IgD-negative memory B cell (primary cell): ENCODE measurements around the gene TMEM132C. TPM values are rescaled to one million over a fixed set of nuclear protein-coding genes. Genes with fewer than 3 reads are reported as not detected.
"Not testable (repeated sequence)": the region's sequence is repeated elsewhere in the genome, so short reads cannot be mapped to it uniquely, and the experiment has no call there.

Experiments
- H3K27ac Mint-ChIP-seq, 3 donors: one replicate each; pipeline ENCODE4 v1.8.0; 2020 to 2022; ENCODE audit warnings: mild to moderate bottlenecking in 3 of 3, mixed read lengths in 3 of 3, moderate library complexity in 1 of 3
- H3K27me3 Mint-ChIP-seq: one replicate; pipeline ENCODE4 v1.8.0; 2021; ENCODE audit warnings: mixed read lengths
- H3K36me3 Mint-ChIP-seq: one replicate; pipeline ENCODE4 v1.8.0; 2020; ENCODE audit warnings: mild to moderate bottlenecking, mixed read lengths
- H3K4me1 Mint-ChIP-seq, 3 donors: one replicate each; pipeline ENCODE4 v1.8.0; 2020 to 2022; ENCODE audit warnings: mixed read lengths in 3 of 3, mild to moderate bottlenecking in 1 of 3
- H3K4me3 Mint-ChIP-seq, 4 donors: one replicate each; pipeline ENCODE4 v1.8.0; 2020 to 2022; ENCODE audit warnings: mild to moderate bottlenecking in 4 of 4, mixed read lengths in 4 of 4, moderate library complexity in 3 of 4
- H3K9me3 Mint-ChIP-seq, 3 donors: one replicate each; pipeline ENCODE4 v1.8.0; 2020 to 2021; ENCODE audit warnings: mixed read lengths in 3 of 3, mild to moderate bottlenecking in 1 of 3
- polyA plus RNA-seq: library from polyadenylated mRNA; unstranded; fragments of 300-500 nt; fragmentation: Illumina TruSeq; gene quantifications from one replicate; pipeline ENCODE4 v1.2.3, GENCODE V29; 2021

Gene TMEM132C
- polyA plus RNA-seq, 1 donor from 2014 or later, result not detected

GRCh38 chr12:128587918-128588317 lies 320.9 kb downstream of the TMEM132C start:
- H3K4me1 Mint-ChIP-seq, result no peaks in the 10 kb centered on the region
- H3K4me3 Mint-ChIP-seq, result no peak overlapping the region

GRCh38 chr12:128592220-128592744 lies 325.3 kb downstream of the TMEM132C start:
- Mint-ChIP-seq H3K4me3 (no peak overlapping the region), H3K4me1 (no peaks in the 10 kb centered on the region), H3K27ac (no peak overlapping the region), H3K27me3 (no peaks in the 10 kb centered on the region), H3K9me3 (peaks cover 0 to 4% (median 0%) of the 10 kb centered on the region in 3 donors), H3K36me3 (no peaks in the 10 kb centered on the region)

More at GRCh38 chr12:128587918-128588317, 320.9 kb downstream of the TMEM132C start:
- Mint-ChIP-seq H3K36me3 (no peaks in the 10 kb centered on the region), H3K27me3 (no peaks in the 10 kb centered on the region), H3K27ac (no peak overlapping the region), H3K9me3 (peaks cover 0 to 7% (median 0%) of the 10 kb centered on the region in 3 donors)

DNA sequence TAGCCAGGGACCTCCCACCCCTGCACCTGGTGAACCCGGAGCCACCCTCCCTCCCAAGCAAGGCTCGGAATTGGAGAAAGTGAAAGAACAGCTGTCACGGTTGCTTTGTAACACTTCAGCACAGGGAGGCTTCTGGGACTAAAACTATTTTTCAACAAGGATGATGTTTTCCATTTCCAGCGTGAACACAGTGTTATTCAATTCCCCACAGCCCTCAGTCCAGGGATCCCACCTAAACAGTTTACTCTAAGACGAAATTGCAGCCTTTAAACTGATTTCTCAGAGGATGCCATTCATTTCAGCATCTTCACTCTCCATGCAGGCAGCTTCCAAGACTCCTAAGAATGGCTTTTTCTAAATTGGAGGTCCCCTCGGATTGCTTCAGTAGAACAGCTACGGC lies 327.6 kb downstream of the TMEM132C start:
- Mint-ChIP-seq H3K27ac (no peak overlapping the region), H3K27me3 (no peaks in the 10 kb centered on the region), H3K9me3 (peaks cover 0 to 7% (median 0%) of the 10 kb centered on the region in 3 donors), H3K4me3 (no peak overlapping the region), H3K36me3 (no peaks in the 10 kb centered on the region), H3K4me1 (no peaks in the 10 kb centered on the region)

GRCh38 chr12:128595609-128596008 lies 328.6 kb downstream of the TMEM132C start:
- Mint-ChIP-seq H3K36me3 (no peaks in the 10 kb centered on the region), H3K27ac (no peak overlapping the region), H3K27me3 (no peaks in the 10 kb centered on the region), H3K4me3 (no peak overlapping the region), H3K9me3 (peaks cover 0 to 3% (median 0%) of the 10 kb centered on the region in 3 donors), H3K4me1 (no peaks in the 10 kb centered on the region)

GRCh38 chr12:128600886-128601285 lies 333.9 kb downstream of the TMEM132C start:
- no peak overlapping the region for H3K4me3 Mint-ChIP-seq
- H3K36me3 Mint-ChIP-seq, result no peaks in the 10 kb centered on the region
- peaks cover 2% of the 10 kb centered on the region for H3K27me3 Mint-ChIP-seq
- H3K9me3 Mint-ChIP-seq, result peaks cover 0 to 4% (median 3%) of the 10 kb centered on the region in 3 donors
- no peaks in the 10 kb centered on the region for H3K4me1 Mint-ChIP-seq
- no peak overlapping the region for H3K27ac Mint-ChIP-seq

- Mint-ChIP-seq H3K27me3 (peaks cover 2% of the 10 kb centered on the region), H3K36me3 (no peaks in the 10 kb centered on the region), H3K4me1 (no peaks in the 10 kb centered on the region), H3K4me3 (no peak overlapping the region), H3K27ac (no peak overlapping the region), H3K9me3 (peaks cover 0 to 4% (median 0%) of the 10 kb centered on the region in 3 donors)
These were observed 336.7 kb downstream of the TMEM132C start for GRCh38 chr12:128603573-128604115.

DNA sequence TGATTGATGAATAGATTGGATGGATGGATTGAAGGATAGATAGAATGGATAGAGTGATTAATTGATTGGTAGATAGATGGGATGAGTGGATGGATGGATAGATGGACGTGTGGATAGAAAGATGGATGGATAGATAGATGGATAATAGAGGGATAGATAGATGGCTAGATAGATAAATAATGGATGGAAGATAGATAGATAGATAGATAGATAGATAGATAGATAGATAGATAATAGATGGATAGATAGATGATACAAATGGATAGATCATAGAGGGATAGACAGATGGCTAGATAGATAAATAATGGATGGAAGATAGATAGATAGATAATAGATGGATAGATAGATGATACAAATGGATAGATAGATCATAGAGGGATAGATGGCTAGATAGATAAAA lies 337.2 kb downstream of the TMEM132C start:
- not testable (repeated sequence) for H3K4me3 Mint-ChIP-seq, H3K4me1 Mint-ChIP-seq, H3K27ac Mint-ChIP-seq

DNA sequence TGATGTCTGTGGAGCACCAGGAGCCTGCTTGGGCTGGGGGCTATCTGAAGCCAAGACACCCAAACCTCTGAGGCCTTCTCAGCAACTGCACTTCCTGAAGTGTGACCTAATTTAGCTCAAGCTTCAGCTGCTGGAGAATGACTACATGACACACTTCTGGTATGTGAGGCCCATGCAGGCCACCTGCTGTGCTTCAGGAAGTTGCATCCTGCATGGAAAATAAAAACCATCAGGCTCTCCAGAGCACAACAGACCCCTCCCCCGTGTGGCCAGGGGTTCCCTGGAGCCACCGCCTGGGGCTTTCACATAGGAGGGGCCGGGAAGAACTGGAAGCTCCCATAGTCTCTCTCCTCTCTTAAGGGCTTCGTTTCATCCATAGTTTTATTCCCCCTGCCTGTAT lies 339.1 kb downstream of the TMEM132C start:
- no peaks in the 10 kb centered on the region for H3K36me3 Mint-ChIP-seq
- H3K27me3 Mint-ChIP-seq, result peaks cover 2% of the 10 kb centered on the region
- H3K4me1 Mint-ChIP-seq, result no peaks in the 10 kb centered on the region
- peaks cover 0 to 4% (median 0%) of the 10 kb centered on the region in 3 donors for H3K9me3 Mint-ChIP-seq
- no peak overlapping the region for H3K4me3 Mint-ChIP-seq
- no peak overlapping the region for H3K27ac Mint-ChIP-seq

More for the DNA sequence above, 337.2 kb downstream of the TMEM132C start:
- H3K27me3 Mint-ChIP-seq, H3K36me3 Mint-ChIP-seq, H3K9me3 Mint-ChIP-seq: not testable (repeated sequence)

- Mint-ChIP-seq H3K27ac (no peak overlapping the region), H3K4me3 (no peak overlapping the region), H3K27me3 (peaks cover 2% of the 10 kb centered on the region), H3K9me3 (peaks cover 0 to 1% (median 1%) of the 10 kb centered on the region in 3 donors), H3K36me3 (no peaks in the 10 kb centered on the region), H3K4me1 (no peaks in the 10 kb centered on the region)
These were observed 339.6 kb downstream of the TMEM132C start for GRCh38 chr12:128606538-128606937.

DNA sequence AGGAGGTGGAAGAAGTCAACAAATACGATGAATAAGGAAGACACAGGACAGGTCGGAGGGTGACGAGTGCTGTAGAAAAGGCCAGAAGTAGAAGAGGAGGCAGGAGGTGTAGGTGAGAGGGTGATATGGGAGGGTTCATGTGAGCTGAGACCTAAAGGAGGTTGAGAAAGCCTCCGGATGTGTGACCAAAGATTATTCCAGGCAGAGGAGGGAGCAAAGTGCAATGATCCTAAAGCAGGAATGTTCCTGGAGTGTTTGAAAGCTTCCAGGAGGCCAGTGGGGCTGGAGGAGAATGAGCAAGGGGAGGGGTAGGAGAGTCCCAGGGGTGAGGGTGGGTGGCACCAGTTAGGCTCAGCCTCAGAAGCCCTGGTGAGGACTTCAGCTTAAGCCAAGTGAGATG lies 340.0 kb downstream of the TMEM132C start:
- no peak overlapping the region for H3K27ac Mint-ChIP-seq
- no peak overlapping the region for H3K4me3 Mint-ChIP-seq
- no peaks in the 10 kb centered on the region for H3K36me3 Mint-ChIP-seq
- peaks cover 0 to 1% (median 0%) of the 10 kb centered on the region in 3 donors for H3K9me3 Mint-ChIP-seq
- H3K27me3 Mint-ChIP-seq, result peaks cover 2% of the 10 kb centered on the region
- no peaks in the 10 kb centered on the region for H3K4me1 Mint-ChIP-seq

DNA sequence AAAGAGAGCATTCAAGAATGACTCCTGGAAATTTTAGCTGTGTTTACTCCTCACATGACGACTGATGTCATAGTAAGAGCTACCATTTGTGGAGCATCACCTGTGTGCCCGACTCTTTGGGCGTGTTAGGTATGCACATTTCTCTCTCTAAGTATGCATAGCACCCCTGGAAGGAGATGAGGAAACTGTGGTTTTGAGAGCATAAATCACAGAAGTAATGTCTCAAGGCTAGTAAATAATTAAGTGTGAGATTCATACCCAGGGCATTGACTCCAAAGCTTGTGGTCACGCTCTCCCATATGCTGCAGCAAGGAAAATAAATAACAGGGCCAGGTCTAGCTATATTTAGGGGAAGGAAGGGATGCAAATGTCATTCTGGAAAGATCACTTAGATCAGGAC lies 340.7 kb downstream of the TMEM132C start:
- Mint-ChIP-seq H3K36me3 (no peaks in the 10 kb centered on the region), H3K27me3 (peaks cover 2% of the 10 kb centered on the region), H3K27ac (no peak overlapping the region), H3K4me1 (no peaks in the 10 kb centered on the region), H3K4me3 (no peak overlapping the region), H3K9me3 (peaks cover 0 to 1% (median 0%) of the 10 kb centered on the region in 3 donors)

- H3K4me1 Mint-ChIP-seq, result no peaks in the 10 kb centered on the region
- H3K9me3 Mint-ChIP-seq, result peaks cover 0 to 3% (median 1%) of the 10 kb centered on the region in 3 donors
- no peaks in the 10 kb centered on the region for H3K36me3 Mint-ChIP-seq
- no peak overlapping the region for H3K4me3 Mint-ChIP-seq
- H3K27me3 Mint-ChIP-seq, result peaks cover 3% of the 10 kb centered on the region
- H3K27ac Mint-ChIP-seq, result no peak overlapping the region
These were observed 342.9 kb downstream of the TMEM132C start for GRCh38 chr12:128609861-128610260.

DNA sequence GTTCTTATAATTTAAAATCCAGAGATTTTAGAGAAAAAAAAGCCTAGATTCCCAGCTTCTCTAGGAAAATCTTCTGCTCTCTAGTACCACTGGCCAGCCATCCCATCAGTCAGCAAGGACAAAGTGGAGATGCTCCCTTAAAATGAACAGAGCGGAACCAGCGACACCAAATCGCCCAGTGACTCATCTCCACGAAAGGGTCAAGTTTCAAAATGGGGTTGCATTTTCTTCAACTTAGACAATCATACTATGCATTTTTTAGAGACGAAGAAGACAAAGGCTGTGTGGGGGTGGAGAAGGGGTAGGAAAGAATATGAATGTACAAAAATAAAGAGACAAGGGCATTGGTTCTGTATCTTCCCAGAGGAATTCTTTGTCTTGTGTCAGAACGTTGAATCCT lies 344.8 kb downstream of the TMEM132C start:
- no peak overlapping the region for H3K4me3 Mint-ChIP-seq
- no peaks in the 10 kb centered on the region for H3K36me3 Mint-ChIP-seq
- no peak overlapping the region for H3K27ac Mint-ChIP-seq
- H3K4me1 Mint-ChIP-seq, result no peaks in the 10 kb centered on the region
- H3K9me3 Mint-ChIP-seq, result peaks cover 0 to 3% (median 1%) of the 10 kb centered on the region in 3 donors
- peaks cover 2% of the 10 kb centered on the region for H3K27me3 Mint-ChIP-seq

GRCh38 chr12:128612150-128612850 lies 345.3 kb downstream of the TMEM132C start:
- H3K4me1 Mint-ChIP-seq, result no peaks in the 10 kb centered on the region
- no peak overlapping the region for H3K4me3 Mint-ChIP-seq
- no peaks in the 10 kb centered on the region for H3K36me3 Mint-ChIP-seq
- no peak overlapping the region for H3K27ac Mint-ChIP-seq
- peaks cover 0 to 3% (median 2%) of the 10 kb centered on the region in 3 donors for H3K9me3 Mint-ChIP-seq
- H3K27me3 Mint-ChIP-seq, result peaks cover 2% of the 10 kb centered on the region

DNA sequence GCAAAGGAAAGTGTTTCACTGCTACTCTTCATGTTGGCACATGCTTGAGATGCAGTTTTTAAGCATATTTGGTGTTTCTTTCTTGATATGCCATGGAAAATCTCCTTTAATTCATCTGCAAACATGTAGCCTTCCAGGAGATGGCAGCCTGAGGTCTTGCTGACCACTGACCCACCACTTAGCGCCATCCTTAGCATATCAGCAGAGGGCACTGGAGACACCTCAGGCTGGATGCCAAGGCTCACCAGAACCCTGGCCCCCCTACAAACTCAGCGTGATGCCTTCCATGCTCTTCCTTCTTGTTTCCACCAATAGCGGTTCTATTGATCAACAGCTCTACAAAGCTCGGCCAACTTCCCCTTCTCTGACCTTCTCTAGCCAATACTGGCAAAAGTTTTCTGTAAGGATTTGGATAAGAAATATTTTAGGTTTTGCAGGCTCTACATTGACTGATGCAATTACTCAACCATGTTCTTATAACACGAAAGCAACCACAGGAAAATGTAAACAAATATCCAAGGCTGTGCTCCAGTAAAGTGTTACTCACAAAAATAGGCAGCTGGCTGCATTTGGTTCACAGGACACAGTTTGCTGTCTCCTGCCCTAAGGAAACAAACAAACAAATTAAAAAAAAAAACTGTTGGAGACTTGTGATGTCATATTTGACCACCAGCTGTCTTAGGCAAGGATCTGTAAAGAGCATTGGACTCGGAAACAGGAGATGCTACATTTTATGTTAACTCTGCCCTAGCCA lies 347.0 kb downstream of the TMEM132C start:
- Mint-ChIP-seq H3K4me1 (no peaks in the 10 kb centered on the region), H3K27ac (no peak overlapping the region), H3K36me3 (no peaks in the 10 kb centered on the region), H3K4me3 (no peak overlapping the region), H3K9me3 (peaks cover 0 to 4% (median 3%) of the 10 kb centered on the region in 3 donors), H3K27me3 (peaks cover 2% of the 10 kb centered on the region)
